Epithelial cell of prostate (primary cell): ENCODE results near the gene P2RY8.
"Not testable (repeated sequence)": the region's sequence is repeated elsewhere in the genome, so short reads cannot be mapped to it uniquely, and the experiment has no call there.

ENCODE experiments used
- DNase-seq: peaks from one replicate; pipeline ENCODE4 v3.0.0-alpha.2; 2011; ENCODE audit warnings: low read depth, low spot score
- H3K27ac ChIP-seq: fragments of 450-650 bp; 2 replicates; pipeline ENCODE4 v1.5.1; 2017; ENCODE audit warnings: mild to moderate bottlenecking

P2RY8 gene

GRCh38 chrX:1546691-1547251 is 9.8 kb upstream of the P2RY8 start:
- no peak for DNase-seq

GRCh38 chrX:1545776-1546408 is 8.9 kb upstream of the P2RY8 start:
- DNase-seq = no peak
- no peak overlapping the region for H3K27ac ChIP-seq

More at GRCh38 chrX:1546691-1547251, 9.8 kb upstream of the P2RY8 start:
- H3K27ac ChIP-seq = no peak overlapping the region

GRCh38 chrX:1542994-1543725 is 6.2 kb upstream of the P2RY8 start:
- no peak overlapping the region for H3K27ac ChIP-seq
- no peak for DNase-seq

DNA sequence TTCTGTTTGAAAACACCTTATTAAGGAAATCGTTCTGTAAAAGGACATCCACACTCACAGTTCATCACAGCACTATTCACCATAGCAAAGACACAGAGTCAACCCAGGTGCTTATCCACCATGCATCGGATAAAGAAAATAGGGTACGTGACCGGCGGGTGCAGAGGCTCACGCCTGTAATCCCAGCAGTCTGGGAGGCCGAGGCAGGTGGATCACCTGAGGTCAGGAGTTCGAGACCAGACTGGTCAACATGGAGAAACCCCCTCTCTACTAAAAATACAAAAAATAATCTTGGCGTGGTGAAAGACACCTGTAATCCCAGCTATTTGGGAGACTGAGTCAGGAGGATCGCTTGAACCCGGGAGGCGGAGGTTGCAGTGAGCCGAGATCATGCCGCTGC is 2.2 kb upstream of the P2RY8 start:
- H3K27ac ChIP-seq, DNase-seq: not testable (repeated sequence)

DNA sequence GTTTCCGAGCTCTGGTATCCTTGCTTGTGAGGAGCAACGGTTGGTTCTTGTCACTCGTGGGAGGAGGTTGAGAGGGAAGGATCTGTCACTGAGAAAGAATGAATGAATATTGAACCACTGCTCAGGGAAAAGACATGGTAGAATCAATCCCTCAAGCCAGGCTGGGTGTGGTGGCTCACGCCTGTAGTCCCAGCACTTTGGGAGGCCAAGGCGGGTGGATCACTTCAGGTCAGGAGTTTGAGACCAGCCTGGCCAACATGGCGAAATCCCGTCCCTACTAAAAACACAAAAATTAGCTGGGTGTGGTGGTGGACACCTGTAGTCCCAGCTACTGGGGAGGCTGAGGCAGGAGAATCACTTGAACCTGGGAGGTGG is 718 bp upstream of the P2RY8 start:
- H3K27ac ChIP-seq = not testable (repeated sequence)

DNA sequence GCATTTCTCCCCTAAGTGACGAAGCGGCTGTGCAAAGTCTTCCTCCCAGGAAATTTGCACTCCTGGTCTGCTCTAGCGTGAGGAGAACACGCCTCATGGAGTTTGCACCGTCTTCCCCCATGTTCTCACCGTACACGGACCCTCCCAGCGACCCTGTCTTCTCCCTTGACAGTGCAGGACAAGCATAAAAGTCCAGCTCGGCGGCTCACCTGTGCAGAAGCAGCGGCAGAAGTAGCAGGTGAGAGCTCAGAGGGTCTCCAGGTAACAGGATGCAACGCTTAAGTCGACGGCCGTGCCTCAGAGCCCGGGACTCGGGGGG is 314 bp downstream of the P2RY8 start:
- no peak overlapping the region for H3K27ac ChIP-seq
- no peak for DNase-seq

More for the DNA sequence above, 718 bp upstream of the P2RY8 start:
- DNase-seq = not testable (repeated sequence)

- H3K27ac ChIP-seq = no peak overlapping the region
- no peak for DNase-seq
Observed at GRCh38 chrX:1535241-1536041, 1.5 kb downstream of the P2RY8 start.

DNA sequence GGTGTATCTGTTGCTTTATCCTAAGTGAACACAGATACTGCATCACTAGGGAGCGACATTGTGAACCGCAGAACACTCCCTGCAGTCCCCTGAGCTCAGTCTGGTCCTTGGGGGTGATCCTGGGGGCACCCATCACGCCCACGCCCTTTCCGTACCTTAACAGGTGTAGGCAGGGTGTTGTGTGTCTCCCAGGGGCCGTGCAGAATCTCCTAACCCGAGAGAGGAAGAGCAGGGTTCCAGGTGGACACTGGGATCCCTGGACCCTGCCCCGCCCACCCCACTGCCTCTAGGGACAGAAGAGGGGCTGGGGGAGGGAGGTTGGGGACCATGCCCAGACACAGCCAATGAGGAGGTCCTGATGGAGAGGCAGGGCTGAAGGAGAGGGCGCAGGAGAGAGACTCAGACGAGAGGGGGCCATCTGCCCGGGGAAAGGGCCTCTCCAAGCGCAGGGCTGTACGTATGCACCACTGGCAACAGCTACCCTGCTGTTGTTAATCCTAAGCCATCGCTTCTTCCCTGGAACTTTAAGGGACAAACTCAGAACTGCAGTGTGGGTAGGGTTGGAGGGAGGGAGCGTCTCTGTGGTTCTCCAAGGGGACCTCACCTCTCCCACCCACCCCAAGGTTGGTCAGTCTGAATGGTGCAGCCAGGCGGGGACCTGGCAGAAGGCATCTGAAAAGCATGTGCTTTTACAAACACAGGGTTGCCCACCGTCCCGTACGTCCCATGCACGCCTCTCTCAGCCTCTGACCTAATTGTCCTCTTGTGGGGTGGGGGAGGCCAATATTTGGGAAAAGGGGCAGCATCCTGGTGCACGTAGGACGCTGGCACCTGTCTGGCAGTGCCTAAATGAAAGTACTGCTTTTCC is 2.5 kb downstream of the P2RY8 start:
- no peak overlapping the region for H3K27ac ChIP-seq
- no peak for DNase-seq

GRCh38 chrX:1533058-1533457 is 3.9 kb downstream of the P2RY8 start:
- no peak overlapping the region for H3K27ac ChIP-seq
- no peak for DNase-seq

DNA sequence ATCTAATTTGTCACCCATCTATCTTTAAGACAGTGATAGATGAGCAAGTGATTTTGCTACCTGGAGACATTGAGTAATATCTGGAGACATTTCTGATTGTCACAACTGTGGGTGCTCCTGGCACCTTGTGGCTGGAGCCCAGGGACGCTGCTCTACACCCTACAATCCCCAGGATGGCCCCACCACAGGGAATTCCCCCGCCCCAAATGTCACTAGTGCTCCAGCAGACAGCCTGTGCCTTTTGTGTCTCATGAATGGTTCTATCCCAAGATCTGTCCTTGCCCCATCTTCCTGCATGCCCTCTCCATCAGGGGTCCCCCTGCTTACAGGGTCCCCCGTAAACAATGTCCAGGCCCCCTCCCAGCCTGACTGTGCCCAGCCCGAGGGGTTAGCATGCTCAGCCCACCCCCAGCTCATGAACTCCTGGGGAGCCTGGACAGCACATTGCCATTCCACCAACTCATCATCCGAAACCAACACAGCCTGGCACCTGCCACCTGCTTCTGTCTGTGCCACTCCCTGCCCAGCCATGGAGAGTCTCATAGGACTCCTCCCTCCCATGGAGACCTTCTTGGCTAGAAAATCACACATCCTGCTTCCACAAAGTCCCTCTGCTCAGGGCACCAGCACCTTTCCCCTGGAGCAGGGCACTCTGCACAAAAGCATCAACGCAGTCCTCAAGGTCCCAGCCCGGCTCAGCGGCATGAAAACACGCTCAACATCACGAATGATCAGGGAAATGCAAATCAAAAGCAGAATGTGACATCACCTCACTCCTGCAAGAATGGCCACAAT is 5.7 kb downstream of the P2RY8 start:
- H3K27ac ChIP-seq = no peak overlapping the region
- DNase-seq = no peak

DNA sequence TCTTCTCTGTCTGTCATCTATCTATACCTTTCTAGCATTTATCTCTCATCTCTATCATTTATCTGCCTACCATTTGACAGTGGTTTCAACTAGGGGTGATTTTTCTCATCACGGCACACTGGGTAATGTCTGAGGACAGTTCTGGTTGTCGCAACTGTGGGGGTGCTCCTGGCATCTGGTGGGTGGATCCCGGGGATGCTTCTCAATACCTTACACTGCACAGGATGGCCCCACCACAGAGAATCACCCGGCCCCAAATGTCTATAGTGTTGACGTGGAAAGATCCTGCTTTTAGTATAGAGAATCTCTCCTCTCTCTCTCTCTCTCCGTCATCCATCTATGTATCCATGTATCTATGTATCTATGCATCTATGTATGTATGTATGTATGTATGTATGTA is 7.2 kb downstream of the P2RY8 start:
- no peak overlapping the region for H3K27ac ChIP-seq

GRCh38 chrX:1529328-1529727 is 7.7 kb downstream of the P2RY8 start:
- DNase-seq = no peak
- H3K27ac ChIP-seq = no peak overlapping the region

More for the DNA sequence above, 7.2 kb downstream of the P2RY8 start:
- no peak for DNase-seq

GRCh38 chrX:1528884-1529203 is 8.1 kb downstream of the P2RY8 start:
- no peak overlapping the region for H3K27ac ChIP-seq
- no peak for DNase-seq

- no peak overlapping the region for H3K27ac ChIP-seq
- no peak for DNase-seq
Observed at GRCh38 chrX:1528186-1528883, 8.7 kb downstream of the P2RY8 start.

DNA sequence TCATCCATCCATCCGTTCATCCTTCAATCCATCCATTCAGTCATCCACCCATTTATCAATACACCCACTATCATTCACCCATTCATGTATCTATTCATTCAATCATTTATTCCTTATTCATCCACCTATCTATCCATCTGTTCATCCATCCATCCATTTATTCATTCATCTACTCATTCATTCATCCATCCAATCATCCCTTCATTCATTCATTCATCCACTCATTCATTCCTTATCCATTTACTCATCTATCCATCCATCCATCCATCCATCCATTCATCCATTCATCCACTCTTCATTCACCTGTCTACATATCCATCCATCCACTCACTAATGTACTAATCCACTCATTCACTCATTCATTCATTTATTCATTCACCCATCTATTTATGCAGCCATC is 9.5 kb downstream of the P2RY8 start:
- DNase-seq = no peak
- H3K27ac ChIP-seq = no peak overlapping the region

GRCh38 chrX:1526565-1526964 is 10.4 kb downstream of the P2RY8 start:
- H3K27ac ChIP-seq = no peak overlapping the region
- DNase-seq = no peak

DNA sequence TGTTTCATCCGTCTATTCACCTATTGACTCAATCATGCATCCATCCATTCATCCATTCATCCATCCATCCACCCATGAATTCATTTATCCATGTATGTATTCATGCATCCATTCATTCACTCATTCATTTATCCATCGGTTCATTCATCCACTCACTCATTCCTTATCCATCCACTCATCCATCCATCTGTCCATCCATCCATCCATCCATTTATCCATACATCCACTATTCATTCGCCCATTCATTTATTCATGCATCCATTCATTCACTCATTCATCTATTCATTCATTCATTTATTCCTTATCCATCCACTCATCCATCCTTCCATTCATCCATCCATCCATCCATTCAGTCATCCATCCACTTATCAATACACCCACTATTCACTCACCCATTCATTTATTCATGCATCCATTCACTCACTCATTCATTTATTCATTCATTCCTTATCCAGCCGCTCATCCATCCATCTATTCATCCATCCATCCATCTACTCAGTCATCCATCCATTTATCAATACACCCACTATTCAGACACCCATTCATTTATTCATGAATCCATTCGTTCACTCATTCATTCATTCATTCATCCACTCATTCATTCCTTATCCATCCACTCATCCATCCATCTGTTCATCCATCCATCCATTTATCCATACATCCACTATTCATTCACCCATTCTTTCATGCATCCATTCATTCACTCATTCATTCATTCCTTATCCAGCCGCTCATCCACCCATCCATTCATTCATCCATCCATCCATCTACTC is 11.2 kb downstream of the P2RY8 start:
- DNase-seq = no peak
- H3K27ac ChIP-seq = no peak overlapping the region

- no peak for DNase-seq
- no peak overlapping the region for H3K27ac ChIP-seq
Observed at GRCh38 chrX:1524874-1525582, 12.0 kb downstream of the P2RY8 start.
